Activated naive CD4-positive, alpha-beta T cell treated with anti-CD3 and anti-CD28 coated beads, Interleukin-2, amount 10 ng/mL, durations not matched to agents 7 days and 5 days (primary cell): ENCODE results near the gene MZF1.
A peak's percentile ranks its signal among the peaks of the same experiment; 100 is the strongest.
"Not testable (repeated sequence)": the region's sequence is repeated elsewhere in the genome, so short reads cannot be mapped to it uniquely, and the experiment has no call there.

Experiments used
- CTCF ChIA-PET: fragments of 350-600 bp; sonication (Branson Sonifier 250); formaldehyde crosslinking; loops from one replicate; lab custom pipeline; 2021; ENCODE audit warnings: antibody characterized with exemption; lab: Charles Lee
- DNase-seq: peaks from one replicate; pipeline ENCODE4 v3.0.0-alpha.2; 2020
- H3K27ac Mint-ChIP-seq: one replicate; pipeline ENCODE4 v1.8.0; 2021; ENCODE audit warnings: mild to moderate bottlenecking, moderate library complexity, mixed read lengths
- H3K27me3 Mint-ChIP-seq: one replicate; pipeline ENCODE4 v1.8.0; 2021; ENCODE audit warnings: mild to moderate bottlenecking, mixed read lengths
- H3K36me3 Mint-ChIP-seq: one replicate; pipeline ENCODE4 v1.8.0; 2021; ENCODE audit warnings: mixed read lengths
- H3K4me1 Mint-ChIP-seq: one replicate; pipeline ENCODE4 v1.8.0; 2021; ENCODE audit warnings: mixed read lengths
- H3K4me3 Mint-ChIP-seq: one replicate; pipeline ENCODE4 v1.8.0; 2021; ENCODE audit warnings: mild to moderate bottlenecking, moderate library complexity, mixed read lengths
- H3K9me3 Mint-ChIP-seq: one replicate; pipeline ENCODE4 v1.8.0; 2021; ENCODE audit warnings: mixed read lengths

MZF1 gene

GRCh38 chr19:58546019-58546530, 27.1 kb downstream of the MZF1 start:
- DNase-seq: no peak
- Mint-ChIP-seq H3K27me3 (peaks cover 32% of the 10 kb centered on the region), H3K9me3 (no peaks in the 10 kb centered on the region), H3K36me3 (peaks cover 44% of the 10 kb centered on the region), H3K27ac (peak overlapping the region; percentile 89), H3K4me1 (peaks cover 42% of the 10 kb centered on the region), H3K4me3 (peak overlapping the region; percentile 97)
- CTCF ChIA-PET: interaction anchor here (0.9 kb wide), 1 partner anchor 32 kb away, joined by 3 read pairs; no protein-coding TSS in a partner anchor

GRCh38 chr19:58545286-58546018, 27.7 kb downstream of the MZF1 start:
- Mint-ChIP-seq H3K4me3 (peak overlapping the region; percentile 97), H3K4me1 (peaks cover 43% of the 10 kb centered on the region), H3K9me3 (no peaks in the 10 kb centered on the region), H3K27me3 (peaks cover 37% of the 10 kb centered on the region), H3K36me3 (peaks cover 40% of the 10 kb centered on the region), H3K27ac (peak overlapping the region; percentile 89)
- CTCF ChIA-PET: no interaction called here
- DNase-seq: no peak

- CTCF ChIA-PET: interaction anchor here (1.0 to 1.7 kb wide), 2 partner anchors 31 kb away, joined by 4 to 6 read pairs; no protein-coding TSS in a partner anchor
- H3K27ac Mint-ChIP-seq: peak overlapping the region; percentile 97
- peaks cover 37% of the 10 kb centered on the region for H3K36me3 Mint-ChIP-seq
- DNase-seq: peak; percentile 59
- H3K27me3 Mint-ChIP-seq: peaks cover 44% of the 10 kb centered on the region
- peaks cover 42% of the 10 kb centered on the region for H3K4me1 Mint-ChIP-seq
- H3K4me3 Mint-ChIP-seq: peak overlapping the region; percentile 97
- no peaks in the 10 kb centered on the region for H3K9me3 Mint-ChIP-seq
Measured at GRCh38 chr19:58544591-58545285, 28.4 kb downstream of the MZF1 start.

- CTCF ChIA-PET: interaction anchor here (1.0 to 1.7 kb wide), 4 partner anchors 24 to 37 kb away, joined by 4 to 8 read pairs (median 5); partner anchors contain the start of gene ZBTB45
- Mint-ChIP-seq H3K36me3 (peaks cover 34% of the 10 kb centered on the region), H3K27ac (peak within 1 kb of the TSS; percentile 97), H3K9me3 (no peaks in the 10 kb centered on the region), H3K4me1 (peaks cover 48% of the 10 kb centered on the region), H3K27me3 (peaks cover 52% of the 10 kb centered on the region), H3K4me3 (peak within 1 kb of the TSS; percentile 97)
- DNase-seq: peak; percentile 100
Measured at GRCh38 chr19:58543826-58544590, 29.1 kb downstream of the MZF1 start, which contains the start of gene TRIM28. TRIM28 (plus strand) TSS chr19:58544064; CDS start chr19:58544758, 694 bp downstream.

GRCh38 chr19:58542641-58543372, 30.3 kb downstream of the MZF1 start:
- Mint-ChIP-seq H3K4me1 (peaks cover 53% of the 10 kb centered on the region), H3K4me3 (peak overlapping the region; percentile 31)
- not testable (repeated sequence) for H3K9me3 Mint-ChIP-seq

GRCh38 chr19:58539169-58539559, 34.0 kb downstream of the MZF1 start:
- H3K9me3 Mint-ChIP-seq, H3K27ac Mint-ChIP-seq, CTCF ChIA-PET, H3K36me3 Mint-ChIP-seq, DNase-seq, H3K4me3 Mint-ChIP-seq: not testable (repeated sequence)
- Mint-ChIP-seq H3K27me3 (peaks cover 67% of the 10 kb centered on the region), H3K4me1 (peaks cover 34% of the 10 kb centered on the region)

More at GRCh38 chr19:58542641-58543372, 30.3 kb downstream of the MZF1 start:
- not testable (repeated sequence) for DNase-seq
- peaks cover 64% of the 10 kb centered on the region for H3K27me3 Mint-ChIP-seq
- peak overlapping the region; percentile 33 for H3K27ac Mint-ChIP-seq
- H3K36me3 Mint-ChIP-seq: peaks cover 28% of the 10 kb centered on the region
- CTCF ChIA-PET: interaction anchor here (1.1 to 1.7 kb wide), 2 partner anchors 29 to 39 kb away, joined by 4 to 6 read pairs; no protein-coding TSS in a partner anchor

GRCh38 chr19:58538257-58539168, 34.6 kb downstream of the MZF1 start:
- CTCF ChIA-PET: no interaction called here
- H3K4me3 Mint-ChIP-seq: peak overlapping the region; percentile 70
- peak; percentile 70 for DNase-seq
- no peaks in the 10 kb centered on the region for H3K36me3 Mint-ChIP-seq
- H3K4me1 Mint-ChIP-seq: peaks cover 29% of the 10 kb centered on the region
- H3K9me3 Mint-ChIP-seq: no peaks in the 10 kb centered on the region
- H3K27me3 Mint-ChIP-seq: peaks cover 60% of the 10 kb centered on the region
- peak overlapping the region; percentile 24 for H3K27ac Mint-ChIP-seq

- Mint-ChIP-seq H3K27me3 (peaks cover 54% of the 10 kb centered on the region), H3K9me3 (no peaks in the 10 kb centered on the region), H3K36me3 (no peaks in the 10 kb centered on the region), H3K4me1 (peaks cover 23% of the 10 kb centered on the region), H3K27ac (peak overlapping the region; percentile 14), H3K4me3 (no peak overlapping the region)
- CTCF ChIA-PET: no interaction called here
- no peak for DNase-seq
Measured at GRCh38 chr19:58536852-58537798, 36.0 kb downstream of the MZF1 start.

- Mint-ChIP-seq H3K9me3 (no peaks in the 10 kb centered on the region), H3K27ac (no peak overlapping the region), H3K4me1 (peaks cover 23% of the 10 kb centered on the region), H3K27me3 (peaks cover 53% of the 10 kb centered on the region), H3K36me3 (no peaks in the 10 kb centered on the region), H3K4me3 (no peak overlapping the region)
- CTCF ChIA-PET: interaction anchor here (0.6 kb wide), 1 partner anchor 108 kb away, joined by 4 read pairs; no protein-coding TSS in a partner anchor
- DNase-seq: no peak
Measured at GRCh38 chr19:58535857-58536256, 37.3 kb downstream of the MZF1 start.

GRCh38 chr19:58531034-58531840, 41.9 kb downstream of the MZF1 start:
- DNase-seq: no peak
- Mint-ChIP-seq H3K4me1 (no peaks in the 10 kb centered on the region), H3K36me3 (no peaks in the 10 kb centered on the region), H3K27ac (no peak overlapping the region), H3K27me3 (peaks cover 20% of the 10 kb centered on the region), H3K9me3 (no peaks in the 10 kb centered on the region), H3K4me3 (no peak overlapping the region)
- CTCF ChIA-PET: interaction anchor here (1.6 kb wide), 1 partner anchor 12 kb away, joined by 6 read pairs; the partner anchor contains the start of gene ZBTB45

- Mint-ChIP-seq H3K36me3 (no peaks in the 10 kb centered on the region), H3K4me3 (no peak overlapping the region), H3K4me1 (no peaks in the 10 kb centered on the region), H3K27me3 (peaks cover 20% of the 10 kb centered on the region), H3K27ac (no peak overlapping the region), H3K9me3 (no peaks in the 10 kb centered on the region)
- DNase-seq: no peak
- CTCF ChIA-PET: interaction anchor here (2.7 kb wide), 1 partner anchor 10 kb away, joined by 13 read pairs; the partner anchor contains the start of gene ZBTB45
Measured at GRCh38 chr19:58529405-58529804, 43.7 kb downstream of the MZF1 start.
